ENCODE measurements around the gene CLPTM1.

CLPTM1 gene

DNA sequence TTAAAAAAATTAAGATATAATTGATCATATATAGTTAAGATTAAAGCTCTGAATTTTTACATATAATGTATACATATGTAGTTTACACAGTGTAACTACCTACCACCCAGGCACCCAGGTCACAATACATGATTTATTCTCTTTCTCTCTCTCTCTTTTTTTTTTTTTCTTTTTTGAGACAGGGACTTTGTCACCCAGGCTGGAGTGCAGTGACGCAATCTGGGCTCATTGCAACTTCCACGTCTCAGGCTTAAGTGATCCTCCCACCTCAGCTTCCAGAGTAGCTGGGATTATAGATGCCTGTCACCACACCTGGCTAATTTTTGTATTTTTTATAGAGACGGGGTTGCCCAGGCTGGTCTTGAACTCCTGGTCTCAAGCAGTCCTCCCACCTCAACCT lies 64.9 kb downstream of the CLPTM1 start:
- Histone ChIP-seq H3K79me2 (ENCODE audit: control insufficient read depth, low read length) (0 out of 2 replicates have a peak, but pooled peaks cover 5% of the 10 kb centered on the region), H3K4me1 (ENCODE audit: control insufficient read depth, low read length) (peaks cover 39% of the 10 kb centered on the region), H3K9me2 (replicated peaks; ENCODE audit: control insufficient read depth, low read length) (no peaks in the 10 kb centered on the region), H3K4me3 (ENCODE audit: low read length) (no peak overlapping the region), H3K9me3 (ENCODE audit: control insufficient read depth, insufficient read depth, low read length) (no peaks in the 10 kb centered on the region), H3K36me3 (ENCODE audit: control insufficient read depth, low read length) (peaks cover 37% of the 10 kb centered on the region), H3F3A (ENCODE audit: control insufficient read depth, insufficient read depth) (peaks cover 27% of the 10 kb centered on the region), H3K4me2 (ENCODE audit: low read length) (no peak overlapping the region), H3K27ac (ENCODE audit: low read depth, low read length) (no peak overlapping the region), H3K27me3 (ENCODE audit: control insufficient read depth, low read length) (no peaks in the 10 kb centered on the region), H4K20me1 (ENCODE audit: control insufficient read depth, insufficient read depth, low read depth, low read length) (no peaks in the 10 kb centered on the region)
- TF ChIP-seq EZH2phosphoT487 (IDR thresholded peaks at IDR 0.05; ENCODE audit: borderline replicate concordance, low read length), result no peak
- TF ChIP-seq, protein P1, sequence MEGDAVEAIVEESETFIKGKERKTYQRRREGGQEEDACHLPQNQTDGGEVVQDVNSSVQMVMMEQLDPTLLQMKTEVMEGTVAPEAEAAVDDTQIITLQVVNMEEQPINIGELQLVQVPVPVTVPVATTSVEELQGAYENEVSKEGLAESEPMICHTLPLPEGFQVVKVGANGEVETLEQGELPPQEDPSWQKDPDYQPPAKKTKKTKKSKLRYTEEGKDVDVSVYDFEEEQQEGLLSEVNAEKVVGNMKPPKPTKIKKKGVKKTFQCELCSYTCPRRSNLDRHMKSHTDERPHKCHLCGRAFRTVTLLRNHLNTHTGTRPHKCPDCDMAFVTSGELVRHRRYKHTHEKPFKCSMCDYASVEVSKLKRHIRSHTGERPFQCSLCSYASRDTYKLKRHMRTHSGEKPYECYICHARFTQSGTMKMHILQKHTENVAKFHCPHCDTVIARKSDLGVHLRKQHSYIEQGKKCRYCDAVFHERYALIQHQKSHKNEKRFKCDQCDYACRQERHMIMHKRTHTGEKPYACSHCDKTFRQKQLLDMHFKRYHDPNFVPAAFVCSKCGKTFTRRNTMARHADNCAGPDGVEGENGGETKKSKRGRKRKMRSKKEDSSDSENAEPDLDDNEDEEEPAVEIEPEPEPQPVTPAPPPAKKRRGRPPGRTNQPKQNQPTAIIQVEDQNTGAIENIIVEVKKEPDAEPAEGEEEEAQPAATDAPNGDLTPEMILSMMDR (IDR thresholded peaks at IDR 0.05; ENCODE audit: low read depth, low read length, poor library complexity, severe bottlenecking), result no peak

DNA sequence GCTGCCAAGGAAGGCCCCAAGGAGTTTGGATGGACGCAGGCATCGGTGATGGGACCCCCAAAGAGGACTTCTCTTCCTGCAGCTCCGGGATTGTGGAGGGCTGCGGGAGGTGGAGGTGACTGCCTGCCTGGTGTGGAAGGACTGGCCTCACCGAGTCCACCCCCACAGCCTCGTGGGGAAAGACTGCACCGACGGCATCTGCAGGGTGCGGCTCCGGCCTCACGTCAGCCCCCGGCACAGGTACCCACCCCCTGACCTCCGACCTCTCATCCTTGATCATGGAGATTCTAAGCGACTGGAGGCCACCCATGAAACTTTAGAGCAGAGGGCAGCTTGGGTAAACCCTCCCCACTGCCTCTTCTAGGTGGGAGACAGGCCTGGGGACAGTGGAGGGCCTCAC lies 66.8 kb downstream of the CLPTM1 start:
- Histone ChIP-seq H3K9me2 (replicated peaks; ENCODE audit: control insufficient read depth, low read length) (no peaks in the 10 kb centered on the region), H4K20me1 (ENCODE audit: control insufficient read depth, insufficient read depth, low read depth, low read length) (no peaks in the 10 kb centered on the region), H3K4me1 (ENCODE audit: control insufficient read depth, low read length) (peaks cover 20% of the 10 kb centered on the region), H3K4me3 (ENCODE audit: low read length) (no peak overlapping the region), H3K27ac (ENCODE audit: low read depth, low read length) (no peak overlapping the region), H3K4me2 (ENCODE audit: low read length) (no peak overlapping the region), H3K79me2 (ENCODE audit: control insufficient read depth, low read length) (0 out of 2 replicates have a peak, but pooled peaks cover 5% of the 10 kb centered on the region), H3F3A (ENCODE audit: control insufficient read depth, insufficient read depth) (peaks cover 10% of the 10 kb centered on the region), H3K27me3 (ENCODE audit: control insufficient read depth, low read length) (no peaks in the 10 kb centered on the region), H3K36me3 (ENCODE audit: control insufficient read depth, low read length) (peaks cover 37% of the 10 kb centered on the region), H3K9me3 (ENCODE audit: control insufficient read depth, insufficient read depth, low read length) (no peaks in the 10 kb centered on the region)
- no peak for TF ChIP-seq EZH2phosphoT487 (IDR thresholded peaks at IDR 0.05; ENCODE audit: borderline replicate concordance, low read length)
- TF ChIP-seq, protein P1 (IDR thresholded peaks at IDR 0.05; ENCODE audit: low read depth, low read length, poor library complexity, severe bottlenecking), result no peak

DNA sequence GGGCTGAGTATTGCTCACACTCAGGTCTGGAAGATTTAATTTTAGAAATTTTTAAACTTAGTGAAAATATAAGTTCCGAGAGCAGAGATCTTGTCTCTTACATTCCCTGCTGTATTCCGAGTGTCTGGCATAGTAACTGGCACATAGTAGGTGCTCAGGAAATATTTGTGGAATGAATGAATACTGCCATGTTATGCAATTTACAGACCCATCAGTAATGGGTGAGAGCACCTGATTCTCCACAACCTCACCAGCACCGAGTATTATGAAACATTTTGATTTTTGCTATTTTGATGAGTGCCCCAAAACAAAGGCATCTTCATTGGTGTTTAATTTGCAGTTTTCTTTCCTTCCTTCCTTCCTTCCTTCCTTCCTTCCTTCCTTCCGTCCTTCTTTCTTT lies 67.9 kb downstream of the CLPTM1 start:
- Histone ChIP-seq H3K9me3 (ENCODE audit: control insufficient read depth, insufficient read depth, low read length) (no peaks in the 10 kb centered on the region), H3K4me1 (ENCODE audit: control insufficient read depth, low read length) (peaks cover 9% of the 10 kb centered on the region)

More for the DNA sequence above, 67.9 kb downstream of the CLPTM1 start:
- Histone ChIP-seq H3K27ac (ENCODE audit: low read depth, low read length) (no peak overlapping the region), H3K4me2 (ENCODE audit: low read length) (no peak overlapping the region), H4K20me1 (ENCODE audit: control insufficient read depth, insufficient read depth, low read depth, low read length) (no peaks in the 10 kb centered on the region), H3K9me2 (replicated peaks; ENCODE audit: control insufficient read depth, low read length) (no peaks in the 10 kb centered on the region), H3K79me2 (ENCODE audit: control insufficient read depth, low read length) (0 out of 2 replicates have a peak, but pooled peaks cover 5% of the 10 kb centered on the region), H3F3A (ENCODE audit: control insufficient read depth, insufficient read depth) (peaks cover 2% of the 10 kb centered on the region; the same call in 1 of the 2 replicates), H3K4me3 (ENCODE audit: low read length) (no peak overlapping the region), H3K27me3 (ENCODE audit: control insufficient read depth, low read length) (no peaks in the 10 kb centered on the region), H3K36me3 (ENCODE audit: control insufficient read depth, low read length) (peaks cover 37% of the 10 kb centered on the region)
- TF ChIP-seq EZH2phosphoT487 (IDR thresholded peaks at IDR 0.05; ENCODE audit: borderline replicate concordance, low read length), result no peak
- TF ChIP-seq, protein P1 (IDR thresholded peaks at IDR 0.05; ENCODE audit: low read depth, low read length, poor library complexity, severe bottlenecking), result no peak
